Activated CD4-positive, alpha-beta T cell treated with anti-CD3 and anti-CD28 coated beads, Interleukin-2, amount 50 U/mL, for 4 hours (primary cell): ENCODE results near the gene ATP8A2.

ENCODE experiments used
- DNase-seq, 2 experiments: peaks; one replicate each; pipeline ENCODE4 v3.0.0-alpha.2; 2020

ATP8A2 gene

DNA sequence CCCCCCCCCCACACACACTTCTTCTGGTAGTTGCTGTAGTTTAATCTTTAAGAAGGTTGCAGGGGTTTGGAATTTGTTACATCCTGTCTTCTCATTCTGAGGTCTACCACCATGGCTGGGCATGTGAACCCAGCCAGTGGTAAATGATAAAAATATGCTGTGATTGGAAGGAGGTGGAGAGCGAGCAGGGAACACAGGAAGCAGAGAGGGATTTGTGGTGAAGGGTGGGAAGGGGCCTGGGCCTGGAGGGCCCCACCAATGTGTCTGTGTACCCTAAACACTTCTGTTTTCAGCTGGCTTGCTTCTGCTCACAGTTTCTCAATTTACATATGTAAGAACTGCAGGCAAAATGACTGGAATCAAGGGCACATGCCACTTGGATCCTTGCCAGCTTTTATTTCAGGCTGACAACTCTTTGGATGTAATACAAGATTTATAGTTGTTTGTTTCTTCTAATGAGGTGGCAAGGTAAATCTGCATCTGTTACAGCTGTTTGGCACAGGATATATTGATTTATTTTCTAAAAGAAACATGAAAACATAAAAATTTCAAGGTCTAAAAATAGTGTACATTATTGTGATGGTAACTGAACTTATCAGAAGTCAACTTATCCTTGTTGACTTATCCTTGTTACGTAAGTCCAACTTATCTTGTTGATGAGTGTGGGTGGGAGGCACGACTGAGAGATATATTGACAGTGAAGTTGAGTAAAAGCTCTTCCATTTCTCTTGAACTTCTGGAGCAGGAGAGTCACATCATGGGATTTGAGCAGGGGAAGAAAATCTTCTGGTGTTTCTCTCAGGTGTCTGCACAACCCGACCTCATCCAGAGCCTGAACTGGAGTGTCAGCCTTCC is 366.8 kb downstream of the ATP8A2 start:
- no peak for DNase-seq

DNA sequence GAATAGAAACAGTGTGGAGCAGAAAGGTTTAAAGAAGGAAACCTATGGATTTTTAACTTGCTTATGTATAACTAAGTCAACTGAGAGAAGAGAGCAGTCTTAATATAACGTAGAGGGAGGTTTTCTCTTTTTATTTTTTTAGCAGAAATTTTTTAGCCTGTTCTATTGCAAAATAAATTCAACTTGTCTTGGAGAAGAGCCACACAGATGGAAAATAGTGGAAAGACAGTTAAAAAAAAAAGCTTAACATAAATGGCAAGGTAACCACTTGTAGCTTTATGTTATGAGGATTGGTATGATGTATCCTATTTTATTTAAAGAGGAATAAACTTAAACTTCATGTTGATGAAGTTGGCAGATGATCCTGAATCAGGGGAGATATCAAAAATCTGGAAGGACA is 367.6 kb downstream of the ATP8A2 start:
- no peak for DNase-seq

DNA sequence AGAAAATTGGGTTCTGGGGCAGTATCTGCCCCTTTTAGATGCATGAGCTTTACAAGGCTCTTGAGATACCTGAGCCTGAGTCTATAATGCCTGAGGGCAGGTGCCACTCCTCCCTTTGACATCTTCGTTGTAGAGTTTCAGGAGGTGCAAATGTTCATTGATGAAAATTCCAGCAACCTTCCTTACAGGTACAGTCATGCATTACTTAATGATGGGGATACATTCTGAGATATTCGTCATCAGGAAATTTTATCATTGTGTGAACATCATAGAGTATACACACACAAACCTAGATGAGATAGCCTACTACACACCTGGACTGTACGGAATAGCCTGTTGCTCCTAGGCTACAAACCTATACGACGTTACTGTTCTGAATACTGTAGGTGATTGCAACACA is 370.0 kb downstream of the ATP8A2 start:
- DNase-seq = no peak

DNA sequence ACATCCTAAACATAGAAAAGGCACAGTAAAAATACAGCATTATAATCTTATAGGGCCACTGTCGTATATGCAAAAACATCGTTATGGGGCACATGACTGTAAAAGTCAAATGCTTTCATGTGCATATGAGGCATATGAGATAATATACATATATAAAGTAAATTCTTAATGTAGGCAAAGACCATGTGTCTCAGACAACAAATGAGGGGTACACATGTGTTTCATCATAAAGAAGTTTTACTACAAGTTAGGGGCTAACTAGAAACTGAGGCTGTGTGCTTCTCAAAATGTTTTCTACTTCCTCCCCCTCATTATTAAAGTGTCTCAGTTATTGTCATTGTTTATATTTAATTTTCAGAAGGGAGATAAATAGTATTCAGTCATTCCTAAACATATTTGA is 370.4 kb downstream of the ATP8A2 start:
- no peak for DNase-seq

DNA sequence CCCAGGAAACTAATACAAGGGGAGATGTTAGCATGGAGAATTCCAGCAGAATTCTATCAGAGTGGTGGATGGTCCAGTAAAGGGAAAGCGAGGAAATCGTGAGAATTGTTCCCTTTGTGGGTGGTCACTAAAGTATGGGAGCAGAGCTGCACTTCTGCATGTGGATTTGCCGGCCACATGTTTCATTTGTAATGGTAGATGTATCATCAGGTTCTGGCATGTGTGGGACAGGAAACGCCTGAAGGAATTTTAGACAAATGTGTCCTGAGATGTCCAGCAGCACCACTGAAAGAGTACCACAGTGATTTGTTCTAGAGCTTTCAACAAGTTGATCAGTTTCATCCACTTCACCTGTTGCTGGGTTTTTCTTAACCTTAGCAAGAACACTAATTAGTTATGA is 371.6 kb downstream of the ATP8A2 start:
- DNase-seq = no peak

- no peak for DNase-seq
These were observed 372.4 kb downstream of the ATP8A2 start for GRCh38 chr13:25744178-25744577.

GRCh38 chr13:25746131-25746530 is 374.4 kb downstream of the ATP8A2 start:
- no peak for DNase-seq

DNA sequence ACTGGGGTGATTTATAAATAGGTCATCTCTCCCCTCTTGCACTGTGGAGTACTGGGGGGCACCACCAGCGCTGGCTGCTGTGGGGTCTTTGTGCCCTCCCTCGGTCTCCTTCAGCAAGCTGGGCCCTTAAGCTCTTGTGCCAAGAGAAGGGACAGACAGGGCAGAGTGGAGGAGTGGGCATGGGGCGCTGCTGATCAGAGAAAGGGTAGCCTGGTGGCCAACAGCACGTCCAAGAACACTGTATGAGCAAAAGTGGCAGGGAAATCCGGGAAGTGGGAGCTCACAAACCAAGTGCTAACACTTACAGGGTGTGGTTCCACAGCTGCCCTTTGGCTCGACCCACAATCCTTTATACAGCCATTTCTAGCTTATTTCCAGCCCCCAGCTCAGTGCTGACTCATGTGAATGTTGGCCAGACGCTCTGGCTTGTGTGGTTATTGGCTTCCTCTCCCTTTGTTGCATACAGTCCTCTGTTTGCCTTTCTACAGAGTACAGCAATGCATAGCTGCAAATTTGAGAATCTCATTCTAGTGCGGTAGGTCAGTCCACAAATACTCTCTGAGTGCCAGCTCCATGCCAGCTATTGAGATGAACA is 381.3 kb downstream of the ATP8A2 start:
- DNase-seq = no peak

- DNase-seq = no peak
These were observed 382.2 kb downstream of the ATP8A2 start for GRCh38 chr13:25753976-25754375.

GRCh38 chr13:25756251-25756650 is 384.5 kb downstream of the ATP8A2 start:
- no peak for DNase-seq

DNA sequence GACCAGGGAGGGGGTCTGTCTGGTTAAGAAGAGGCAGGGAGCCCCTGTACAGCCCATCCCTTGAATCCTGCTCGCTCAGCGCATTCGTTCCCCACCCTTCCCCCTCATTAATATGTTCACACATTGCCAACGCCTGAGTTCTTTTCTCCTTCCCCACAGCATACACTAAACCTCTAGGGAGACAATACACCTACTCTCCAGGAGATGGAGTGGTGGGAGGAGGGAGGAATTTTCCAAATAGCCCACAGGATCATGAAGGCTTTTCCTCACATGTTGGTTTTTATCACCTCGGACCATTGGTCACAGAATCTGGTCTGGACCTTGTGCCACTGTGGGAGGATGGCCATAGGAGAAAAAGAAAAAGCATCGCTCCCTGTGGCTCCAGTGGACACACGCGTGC is 385.1 kb downstream of the ATP8A2 start:
- DNase-seq = no peak

GRCh38 chr13:25761041-25761440 is 389.3 kb downstream of the ATP8A2 start:
- no peak for DNase-seq

- DNase-seq = no peak
These were observed 390.5 kb downstream of the ATP8A2 start for GRCh38 chr13:25762281-25762680.

DNA sequence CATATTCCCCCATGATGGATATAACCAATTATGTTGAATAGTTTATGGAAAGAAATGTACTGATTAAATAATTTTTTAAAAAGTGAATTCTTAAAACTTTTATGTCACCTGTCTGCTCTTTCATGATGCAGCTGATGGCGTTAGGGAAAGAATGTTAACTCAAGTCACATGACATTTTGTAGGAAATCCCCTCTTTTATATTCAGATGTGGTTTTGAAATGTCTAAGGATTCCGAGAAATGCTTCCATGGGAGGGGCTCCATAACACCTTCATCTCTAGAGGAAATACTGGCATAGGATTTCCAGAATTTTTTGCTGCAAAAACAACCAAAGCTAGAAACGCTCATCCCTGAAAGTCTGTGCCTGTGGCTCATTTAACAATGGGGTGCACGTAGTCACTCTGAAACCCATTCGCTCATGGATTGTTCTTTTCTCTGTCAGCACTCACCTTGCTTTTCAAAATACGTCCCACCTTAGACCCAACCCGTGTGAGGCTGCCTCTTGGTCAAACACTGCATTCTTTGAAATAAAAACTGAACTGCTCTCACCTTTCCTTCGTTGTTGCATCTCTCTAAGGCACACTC is 391.1 kb downstream of the ATP8A2 start:
- no peak for DNase-seq

GRCh38 chr13:25764378-25764777 is 392.6 kb downstream of the ATP8A2 start:
- no peak for DNase-seq

DNA sequence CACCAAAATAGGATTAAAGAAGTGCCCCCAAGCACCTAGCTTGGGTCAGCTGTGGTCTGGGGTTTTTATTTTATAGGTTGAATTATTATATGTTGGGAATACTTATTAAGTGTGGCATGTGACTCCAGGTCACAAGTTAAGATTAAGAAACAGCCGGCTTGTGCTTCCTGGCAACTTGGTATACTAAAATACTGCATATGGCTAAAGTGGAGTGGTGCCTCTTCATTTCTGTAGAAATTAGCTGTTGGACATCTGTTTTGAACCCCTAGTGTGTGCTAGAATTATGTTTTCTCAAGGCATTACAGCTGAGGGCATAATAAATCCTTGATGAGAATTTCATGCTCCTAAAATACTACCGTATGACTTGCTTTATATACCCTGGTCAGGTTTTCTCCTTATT is 393.5 kb downstream of the ATP8A2 start:
- DNase-seq = no peak

DNA sequence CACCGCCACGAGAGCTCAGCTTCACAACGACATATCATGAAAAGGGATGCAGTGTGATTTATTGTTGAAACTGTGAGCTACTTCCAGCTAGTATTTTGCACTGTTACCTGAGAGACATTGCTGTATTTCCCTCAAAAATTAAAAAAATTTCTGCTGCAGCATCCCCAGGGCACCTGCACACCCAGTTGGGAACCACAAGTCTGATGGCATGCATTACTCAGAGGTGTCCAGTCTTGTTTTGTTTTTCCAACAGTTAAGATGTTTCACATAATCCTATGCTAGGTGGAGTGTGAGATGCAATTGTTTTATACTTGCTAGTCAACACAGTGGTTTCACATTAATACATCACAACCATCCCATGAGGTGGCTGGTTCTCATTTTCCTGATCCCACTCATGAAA is 394.8 kb downstream of the ATP8A2 start:
- DNase-seq = no peak

DNA sequence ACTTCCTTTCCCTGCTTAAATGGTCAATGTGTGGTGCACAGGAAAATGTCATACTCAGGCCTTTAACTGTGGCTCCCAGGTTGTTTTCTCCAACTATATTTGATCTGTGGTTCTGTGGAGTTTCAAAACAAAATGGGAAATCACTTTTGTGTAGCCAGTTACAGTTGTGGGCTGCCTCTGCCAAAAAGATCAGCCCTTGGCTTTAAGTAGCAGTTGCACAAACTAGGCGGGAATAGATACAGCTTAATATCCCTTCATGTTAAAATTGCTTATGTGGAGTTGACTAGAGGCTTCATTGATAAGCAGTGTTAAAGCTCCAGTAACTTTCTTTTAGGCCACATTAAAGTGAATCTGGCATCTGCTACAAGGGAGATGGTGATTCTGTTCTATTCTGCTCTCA is 395.2 kb downstream of the ATP8A2 start:
- no peak for DNase-seq

GRCh38 chr13:25768376-25768775 is 396.6 kb downstream of the ATP8A2 start:
- DNase-seq = no peak

DNA sequence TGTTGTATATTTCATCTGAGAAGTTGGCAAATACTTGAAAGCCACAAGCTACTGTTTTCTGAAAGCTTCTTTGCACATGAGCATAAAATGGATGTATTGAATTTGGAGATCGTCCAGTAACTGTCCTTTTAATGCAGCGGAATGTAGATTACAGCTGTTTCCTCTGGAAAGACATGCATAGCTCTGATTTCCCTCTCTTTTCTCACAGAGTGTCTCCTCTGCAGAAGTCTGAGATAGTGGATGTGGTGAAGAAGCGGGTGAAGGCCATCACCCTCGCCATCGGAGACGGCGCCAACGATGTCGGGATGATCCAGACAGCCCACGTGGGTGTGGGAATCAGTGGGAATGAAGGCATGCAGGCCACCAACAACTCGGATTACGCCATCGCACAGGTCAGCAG is 397.1 kb downstream of the ATP8A2 start:
- no peak for DNase-seq

- no peak for DNase-seq
These were observed 398.8 kb downstream of the ATP8A2 start for GRCh38 chr13:25770601-25771000.

GRCh38 chr13:25771202-25771601 is 399.4 kb downstream of the ATP8A2 start:
- no peak for DNase-seq

DNA sequence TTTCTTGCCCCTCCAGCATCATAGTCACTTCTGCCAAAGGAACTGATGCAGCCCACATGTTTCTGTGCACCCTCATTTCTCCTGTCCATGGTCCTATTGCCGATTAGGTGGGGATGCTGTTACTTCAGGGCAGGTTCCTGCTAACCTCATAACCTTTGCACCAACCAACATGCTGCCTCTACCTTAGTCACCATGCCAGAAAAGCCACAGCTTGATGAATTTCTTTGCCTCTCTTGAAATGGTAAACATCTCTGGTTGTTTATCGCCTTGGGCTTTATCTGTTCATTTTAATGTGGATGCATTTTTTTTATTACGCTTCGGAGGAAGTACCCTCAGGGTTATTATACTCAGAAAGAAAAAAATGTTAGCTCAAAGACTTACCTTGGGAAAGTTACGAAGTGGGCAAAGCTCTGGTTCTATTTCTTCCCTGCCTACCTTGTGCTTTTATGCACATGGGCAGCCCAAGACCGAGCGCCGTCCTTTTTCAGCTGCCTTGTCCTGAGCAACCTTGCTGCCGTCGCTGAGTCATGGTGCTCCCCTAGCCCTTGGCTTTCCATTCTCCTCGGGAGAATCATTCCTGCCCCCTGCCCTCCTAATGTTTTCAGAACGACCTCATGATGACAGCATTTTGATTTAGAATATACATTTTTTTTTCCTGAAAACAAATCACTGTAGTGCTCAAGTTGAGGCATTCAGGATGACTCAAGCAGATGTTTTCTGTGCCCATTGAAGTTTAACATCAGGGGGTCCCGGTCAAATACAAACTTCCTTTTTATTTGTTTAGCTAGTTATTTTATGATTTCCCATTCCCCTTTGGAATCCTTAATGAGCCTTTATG is 400.1 kb downstream of the ATP8A2 start:
- no peak for DNase-seq
